NB4 (cell line): ENCODE data around the gene ARHGAP24.

Experiments used
- DNase-seq: peaks from one replicate; pipeline ENCODE4 v3.0.0; 2010; ENCODE audit warnings: low read depth
- H3K4me3 ChIP-seq: one replicate; pipeline ENCODE4 v1.5.1; 2011; ENCODE audit warnings: mild to moderate bottlenecking, low read depth, low read length, moderate library complexity
- MYC ChIP-seq: IDR thresholded peaks from 2 replicates; pipeline ENCODE4 v1.6.1; 2011; ENCODE audit warnings: low read depth, low read length
- POLR2A ChIP-seq: IDR thresholded peaks from 2 replicates; pipeline ENCODE4 v1.6.1; 2011; ENCODE audit warnings: mild to moderate bottlenecking; ENCODE audit not compliant: insufficient read length; ENCODE audit errors: extremely low read depth
- TF ChIP-seq, protein P1 (sequence below): IDR thresholded peaks from one replicate; pipeline ENCODE4 v1.5.1; 2012; ENCODE audit warnings: low read depth, low read length
- TF ChIP-seq, protein P2 (sequence below): IDR thresholded peaks from 2 replicates; pipeline ENCODE4 v1.6.1; 2011; ENCODE audit warnings: low read depth, low read length

ARHGAP24 gene

DNA sequence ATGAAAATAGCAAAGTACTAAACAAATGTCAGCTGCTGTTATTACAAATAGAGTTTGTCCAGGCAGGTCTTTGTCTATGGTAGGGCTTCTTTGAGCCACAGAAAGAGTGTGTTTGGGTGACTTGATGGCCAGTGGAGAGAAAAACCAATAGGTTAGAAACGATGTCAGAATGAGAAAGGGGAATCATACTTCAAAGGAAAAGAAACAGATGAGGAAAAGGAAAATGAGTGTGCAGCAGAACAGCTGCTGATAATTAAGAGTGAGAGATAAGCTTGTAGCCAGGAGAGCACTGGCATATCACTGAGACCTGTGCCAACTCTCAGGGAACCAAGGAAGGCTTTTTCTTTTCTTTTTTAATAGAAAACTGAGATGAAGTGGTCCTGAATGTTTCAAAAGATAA lies 257.2 kb downstream of the ARHGAP24 start:
- H3K4me3 ChIP-seq = no peak overlapping the region
- TF ChIP-seq, protein P1, sequence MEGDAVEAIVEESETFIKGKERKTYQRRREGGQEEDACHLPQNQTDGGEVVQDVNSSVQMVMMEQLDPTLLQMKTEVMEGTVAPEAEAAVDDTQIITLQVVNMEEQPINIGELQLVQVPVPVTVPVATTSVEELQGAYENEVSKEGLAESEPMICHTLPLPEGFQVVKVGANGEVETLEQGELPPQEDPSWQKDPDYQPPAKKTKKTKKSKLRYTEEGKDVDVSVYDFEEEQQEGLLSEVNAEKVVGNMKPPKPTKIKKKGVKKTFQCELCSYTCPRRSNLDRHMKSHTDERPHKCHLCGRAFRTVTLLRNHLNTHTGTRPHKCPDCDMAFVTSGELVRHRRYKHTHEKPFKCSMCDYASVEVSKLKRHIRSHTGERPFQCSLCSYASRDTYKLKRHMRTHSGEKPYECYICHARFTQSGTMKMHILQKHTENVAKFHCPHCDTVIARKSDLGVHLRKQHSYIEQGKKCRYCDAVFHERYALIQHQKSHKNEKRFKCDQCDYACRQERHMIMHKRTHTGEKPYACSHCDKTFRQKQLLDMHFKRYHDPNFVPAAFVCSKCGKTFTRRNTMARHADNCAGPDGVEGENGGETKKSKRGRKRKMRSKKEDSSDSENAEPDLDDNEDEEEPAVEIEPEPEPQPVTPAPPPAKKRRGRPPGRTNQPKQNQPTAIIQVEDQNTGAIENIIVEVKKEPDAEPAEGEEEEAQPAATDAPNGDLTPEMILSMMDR = no peak
- TF ChIP-seq POLR2A (no peak), MYC (no peak)
- TF ChIP-seq, protein P2, sequence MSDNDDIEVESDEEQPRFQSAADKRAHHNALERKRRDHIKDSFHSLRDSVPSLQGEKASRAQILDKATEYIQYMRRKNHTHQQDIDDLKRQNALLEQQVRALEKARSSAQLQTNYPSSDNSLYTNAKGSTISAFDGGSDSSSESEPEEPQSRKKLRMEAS = no peak
- no peak for DNase-seq

DNA sequence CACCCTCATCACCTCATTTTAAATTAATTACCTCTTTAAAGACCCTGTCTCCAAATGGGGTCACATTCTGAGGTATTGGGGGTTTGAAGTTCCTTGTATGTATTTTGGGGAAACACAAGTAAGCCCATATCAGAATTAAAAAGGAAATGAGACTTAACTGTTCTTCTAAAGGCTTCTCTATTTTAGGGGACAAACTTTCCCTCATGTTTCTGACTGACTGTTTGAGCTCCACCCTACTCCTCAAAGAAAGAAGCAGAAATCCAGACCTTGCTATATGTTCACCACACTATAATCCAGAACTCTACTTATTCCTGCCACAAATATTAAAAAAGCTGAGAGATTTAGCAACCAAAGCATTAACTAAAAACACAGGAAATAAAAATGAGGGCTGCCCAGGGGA lies 258.8 kb downstream of the ARHGAP24 start:
- TF ChIP-seq, protein P2 = no peak
- TF ChIP-seq MYC = no peak
- TF ChIP-seq, protein P1 = no peak
- no peak for TF ChIP-seq POLR2A
- H3K4me3 ChIP-seq = no peak overlapping the region
- DNase-seq = no peak

DNA sequence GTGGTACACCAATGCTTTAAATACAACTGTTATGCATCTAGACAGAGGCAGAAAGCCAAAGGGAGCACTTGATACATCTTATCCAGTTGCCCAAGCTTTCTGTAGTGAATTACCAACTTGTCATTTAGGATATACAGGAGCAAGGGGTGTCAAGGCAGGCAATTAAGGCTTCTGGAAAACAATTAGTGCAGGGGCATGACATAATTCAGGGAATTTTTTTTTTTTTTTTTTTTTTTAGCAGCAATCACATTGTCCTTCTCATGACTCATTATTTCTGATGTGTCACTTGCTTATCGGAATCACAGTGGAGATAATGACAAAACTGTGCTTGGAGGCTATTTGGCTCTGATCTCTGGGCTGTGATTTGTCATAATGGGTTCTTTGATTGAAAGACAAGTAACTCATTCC lies 259.5 kb downstream of the ARHGAP24 start:
- H3K4me3 ChIP-seq = no peak overlapping the region
- no peak for TF ChIP-seq MYC
- TF ChIP-seq, protein P2 = no peak
- TF ChIP-seq POLR2A = no peak
- TF ChIP-seq, protein P1 = no peak
- no peak for DNase-seq

DNA sequence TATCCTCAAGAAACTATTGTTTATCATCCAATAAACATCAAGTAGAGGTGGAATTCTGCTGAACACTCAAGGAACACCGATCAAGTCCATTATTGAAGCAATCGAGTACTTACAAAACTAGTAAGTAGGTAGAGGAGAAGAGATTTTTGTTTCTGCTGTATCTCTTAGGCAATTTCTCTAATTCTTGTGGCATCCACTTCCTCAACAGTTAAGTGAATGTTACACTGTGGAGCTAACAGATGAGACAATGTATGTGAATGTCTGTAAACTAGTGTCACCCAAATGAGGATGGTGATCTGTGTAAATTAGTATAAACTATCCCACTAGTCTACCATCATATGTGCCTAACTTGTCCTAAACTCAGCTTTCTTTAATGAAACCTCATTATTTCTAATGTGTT lies 261.6 kb downstream of the ARHGAP24 start:
- TF ChIP-seq, protein P2 = no peak
- TF ChIP-seq POLR2A (no peak), MYC (no peak)
- TF ChIP-seq, protein P1 = no peak
- DNase-seq = no peak
- H3K4me3 ChIP-seq = no peak overlapping the region

DNA sequence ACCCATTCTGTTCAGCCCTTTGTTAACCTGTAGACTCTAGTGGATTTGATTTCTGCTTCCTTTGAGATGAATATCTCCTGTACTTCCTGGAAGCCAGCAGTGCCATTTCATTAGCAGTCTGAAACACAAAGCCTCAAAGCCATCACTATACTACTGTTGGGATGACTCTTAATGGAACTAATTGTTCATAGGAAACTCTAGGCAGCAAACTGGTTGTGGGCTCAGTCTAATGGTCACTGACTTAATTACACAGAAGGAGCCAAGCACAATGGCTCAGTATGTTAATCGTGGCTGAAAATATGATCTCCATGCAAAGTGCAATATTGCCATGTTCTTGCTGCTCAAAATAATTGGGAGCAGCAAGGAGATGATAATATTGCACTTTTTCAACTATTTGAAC lies 262.3 kb downstream of the ARHGAP24 start:
- no peak overlapping the region for H3K4me3 ChIP-seq
- TF ChIP-seq, protein P2 = no peak
- TF ChIP-seq POLR2A = no peak
- TF ChIP-seq MYC = no peak
- TF ChIP-seq, protein P1 = no peak
- no peak for DNase-seq

DNA sequence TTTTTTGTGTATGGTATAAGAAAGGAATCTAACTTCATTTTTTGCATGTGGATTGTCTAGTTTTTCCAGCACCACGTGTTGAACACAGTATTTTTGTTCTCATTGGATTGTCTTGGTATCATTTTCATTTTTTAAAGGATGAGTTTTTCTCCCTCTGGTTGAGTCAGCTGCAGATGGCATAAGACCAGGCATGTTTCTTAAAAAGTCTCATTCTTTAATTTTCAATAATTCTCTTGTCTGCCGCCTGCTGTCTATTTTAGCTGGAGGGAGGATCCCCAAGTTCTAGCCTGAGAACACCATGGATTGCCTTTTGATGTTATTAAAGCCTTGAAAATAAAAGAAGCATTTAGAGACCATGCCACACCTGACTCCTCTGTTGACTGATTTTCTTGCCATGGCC lies 263.8 kb downstream of the ARHGAP24 start:
- TF ChIP-seq POLR2A (no peak), MYC (no peak)
- TF ChIP-seq, protein P1 = no peak
- TF ChIP-seq, protein P2 = no peak
- DNase-seq = no peak
- no peak overlapping the region for H3K4me3 ChIP-seq
